Hepatocyte (in vitro differentiated cells): ENCODE data around the gene DYRK1B.
"Not testable (repeated sequence)": the region's sequence is repeated elsewhere in the genome, so short reads cannot be mapped to it uniquely, and the experiment has no call there.

Source experiments
- CTCF ChIP-seq: fragments of 200-600 bp; sonication (generic); IDR thresholded peaks from 2 replicates; pipeline ENCODE4 v1.5.1; 2016; ENCODE audit warnings: antibody characterized with exemption, mild to moderate bottlenecking; ENCODE audit not compliant: poor library complexity
- EZH2 ChIP-seq: fragments of 200-600 bp; sonication (generic); IDR thresholded peaks from 2 replicates; pipeline ENCODE4 v1.6.1; 2016; ENCODE audit warnings: antibody characterized with exemption, mild to moderate bottlenecking, borderline replicate concordance
- EZH2phosphoT487 ChIP-seq: fragments of 200-600 bp; sonication (generic); IDR thresholded peaks from one replicate; pipeline ENCODE4 v1.6.1; 2018; ENCODE audit warnings: antibody characterized with exemption, mild to moderate bottlenecking, low read depth, moderate library complexity; ENCODE audit not compliant: unreplicated experiment, severe bottlenecking

GRCh38 chr19:39875401-39875864, 41.5 kb upstream of the DYRK1B start:
- not testable (repeated sequence) for TF ChIP-seq CTCF, EZH2phosphoT487, EZH2
